ENCODE results near the gene EPHB1. TPM values are rescaled to one million over a fixed set of nuclear protein-coding genes. Genes with fewer than 3 reads are reported as not detected.
"Not testable (repeated sequence)": the region's sequence is repeated elsewhere in the genome, so short reads cannot be mapped to it uniquely, and the experiment has no call there.

The EPHB1 gene
- total RNA-seq, 1 donor from 2014 or later: 3.1 TPM

- peak; percentile 17 for DNase-seq (ENCODE audit: low spot score)
These were observed 18.5 kb upstream of the EPHB1 start for GRCh38 chr3:134776518-134776917.

- DNase-seq (ENCODE audit: low spot score): no peak
These were observed 17.7 kb upstream of the EPHB1 start for GRCh38 chr3:134777341-134777740.

- DNase-seq (ENCODE audit: low spot score): not testable (repeated sequence)
These were observed 6.8 kb upstream of the EPHB1 start for GRCh38 chr3:134788283-134788682.

GRCh38 chr3:134790065-134790464 is 5.0 kb upstream of the EPHB1 start:
- DNase-seq (ENCODE audit: low spot score): no peak

- DNase-seq (ENCODE audit: low spot score): no peak
These were observed 3.1 kb upstream of the EPHB1 start for GRCh38 chr3:134791992-134792391.

GRCh38 chr3:134792700-134793099 is 2.4 kb upstream of the EPHB1 start:
- DNase-seq (ENCODE audit: low spot score): no peak

- no peak for DNase-seq (ENCODE audit: low spot score)
These were observed 1.5 kb upstream of the EPHB1 start for GRCh38 chr3:134793562-134793961.

GRCh38 chr3:134794323-134794722 is 737 bp upstream of the EPHB1 start:
- no peak for DNase-seq (ENCODE audit: low spot score)

- no peak for DNase-seq (ENCODE audit: low spot score)
These were observed 753 bp downstream of the EPHB1 start for GRCh38 chr3:134795746-134796280.

GRCh38 chr3:134796281-134797056 is 1.4 kb downstream of the EPHB1 start:
- DNase-seq (ENCODE audit: low spot score): no peak

- no peak for DNase-seq (ENCODE audit: low spot score)
These were observed 2.1 kb downstream of the EPHB1 start for GRCh38 chr3:134797057-134797740.

- DNase-seq (ENCODE audit: low spot score): no peak
These were observed 2.8 kb downstream of the EPHB1 start for GRCh38 chr3:134797741-134798451.

- no peak for DNase-seq (ENCODE audit: low spot score)
These were observed 3.7 kb downstream of the EPHB1 start for GRCh38 chr3:134798681-134799311.

- no peak for DNase-seq (ENCODE audit: low spot score)
These were observed 4.3 kb downstream of the EPHB1 start for GRCh38 chr3:134799393-134799792.

GRCh38 chr3:134801204-134801958 is 6.3 kb downstream of the EPHB1 start:
- no peak for DNase-seq (ENCODE audit: low spot score)

- no peak for DNase-seq (ENCODE audit: low spot score)
These were observed 7.5 kb downstream of the EPHB1 start for GRCh38 chr3:134802428-134803050.

- no peak for DNase-seq (ENCODE audit: low spot score)
These were observed 8.0 kb downstream of the EPHB1 start for GRCh38 chr3:134803051-134803505.

GRCh38 chr3:134803652-134804051 is 8.6 kb downstream of the EPHB1 start:
- DNase-seq (ENCODE audit: low spot score): no peak

- DNase-seq (ENCODE audit: low spot score): no peak
These were observed 9.7 kb downstream of the EPHB1 start for GRCh38 chr3:134804508-134805480.
